Measurements from ENCODE around the gene C19orf25.

Gene C19orf25

DNA sequence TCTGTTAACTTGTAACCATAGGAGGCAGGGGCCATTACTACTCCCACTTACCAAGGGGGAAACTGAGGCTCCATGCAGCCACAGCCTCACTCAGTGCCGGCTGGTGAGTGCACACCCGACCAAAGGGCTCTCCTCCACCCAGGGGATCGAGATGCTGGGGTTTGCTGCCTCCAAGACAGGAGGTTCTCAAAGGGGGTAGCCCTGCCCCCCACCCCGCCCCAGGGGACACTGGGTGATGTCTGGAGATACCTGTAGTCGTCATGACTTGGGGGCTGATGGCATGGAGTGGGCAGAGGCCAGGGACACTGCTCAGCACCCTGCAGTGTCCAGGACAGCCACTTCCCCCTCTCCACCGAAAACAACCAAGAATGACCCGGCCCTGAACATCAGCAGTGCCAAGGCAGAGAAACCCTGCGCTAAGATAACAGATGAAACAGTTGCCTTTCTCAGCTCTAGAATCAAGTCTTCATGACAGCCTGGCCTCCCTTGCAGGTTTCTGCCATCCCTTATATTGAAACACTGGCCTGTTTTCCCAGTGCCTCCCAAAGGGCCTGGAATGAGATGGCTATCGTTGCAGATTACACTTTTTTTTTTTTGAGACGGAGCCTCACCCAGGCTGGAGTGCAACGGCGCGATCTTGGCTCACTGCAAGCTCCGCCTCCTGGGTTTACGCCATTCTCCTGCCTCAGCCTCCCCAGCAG lies 15.2 kb upstream of the C19orf25 start:
- FAIRE-seq (no peak), DNase-seq (ENCODE audit: insufficient read length, low spot score) (no peak)
- TF ChIP-seq, protein P1, sequence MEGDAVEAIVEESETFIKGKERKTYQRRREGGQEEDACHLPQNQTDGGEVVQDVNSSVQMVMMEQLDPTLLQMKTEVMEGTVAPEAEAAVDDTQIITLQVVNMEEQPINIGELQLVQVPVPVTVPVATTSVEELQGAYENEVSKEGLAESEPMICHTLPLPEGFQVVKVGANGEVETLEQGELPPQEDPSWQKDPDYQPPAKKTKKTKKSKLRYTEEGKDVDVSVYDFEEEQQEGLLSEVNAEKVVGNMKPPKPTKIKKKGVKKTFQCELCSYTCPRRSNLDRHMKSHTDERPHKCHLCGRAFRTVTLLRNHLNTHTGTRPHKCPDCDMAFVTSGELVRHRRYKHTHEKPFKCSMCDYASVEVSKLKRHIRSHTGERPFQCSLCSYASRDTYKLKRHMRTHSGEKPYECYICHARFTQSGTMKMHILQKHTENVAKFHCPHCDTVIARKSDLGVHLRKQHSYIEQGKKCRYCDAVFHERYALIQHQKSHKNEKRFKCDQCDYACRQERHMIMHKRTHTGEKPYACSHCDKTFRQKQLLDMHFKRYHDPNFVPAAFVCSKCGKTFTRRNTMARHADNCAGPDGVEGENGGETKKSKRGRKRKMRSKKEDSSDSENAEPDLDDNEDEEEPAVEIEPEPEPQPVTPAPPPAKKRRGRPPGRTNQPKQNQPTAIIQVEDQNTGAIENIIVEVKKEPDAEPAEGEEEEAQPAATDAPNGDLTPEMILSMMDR (IDR thresholded peaks at IDR 0.05; ENCODE audit: insufficient read depth, missing control alignments): no peak

DNA sequence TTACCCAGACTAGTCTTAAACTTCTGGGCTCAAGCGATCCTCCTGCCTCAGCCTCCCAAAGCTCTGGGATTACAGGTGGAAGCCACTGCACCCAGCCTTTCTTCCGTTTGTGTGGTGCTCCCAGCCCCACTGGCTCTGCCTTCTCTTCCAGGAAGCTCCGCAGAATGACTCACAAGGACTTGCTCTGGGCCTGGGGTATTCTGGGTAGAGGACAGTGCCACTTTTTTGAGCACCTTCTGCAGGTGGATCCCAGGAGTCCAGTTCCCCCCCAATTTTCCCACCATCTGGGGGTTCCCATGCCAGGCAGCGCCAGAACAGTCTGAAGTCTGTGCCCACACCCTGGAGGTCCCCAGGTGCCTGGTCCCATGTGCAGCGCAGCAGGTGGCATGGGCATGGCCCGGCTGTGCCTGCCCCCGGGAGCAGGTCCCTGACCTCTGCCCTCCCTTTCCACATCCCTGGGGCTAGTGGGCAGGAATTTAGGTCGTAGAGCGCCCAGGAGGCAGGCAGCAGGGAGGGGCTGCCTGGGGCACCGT lies 13.5 kb upstream of the C19orf25 start:
- TF ChIP-seq, protein P1 (IDR thresholded peaks at IDR 0.05; ENCODE audit: insufficient read depth, missing control alignments): no peak
- FAIRE-seq (no peak), DNase-seq (ENCODE audit: insufficient read length, low spot score) (no peak)

DNA sequence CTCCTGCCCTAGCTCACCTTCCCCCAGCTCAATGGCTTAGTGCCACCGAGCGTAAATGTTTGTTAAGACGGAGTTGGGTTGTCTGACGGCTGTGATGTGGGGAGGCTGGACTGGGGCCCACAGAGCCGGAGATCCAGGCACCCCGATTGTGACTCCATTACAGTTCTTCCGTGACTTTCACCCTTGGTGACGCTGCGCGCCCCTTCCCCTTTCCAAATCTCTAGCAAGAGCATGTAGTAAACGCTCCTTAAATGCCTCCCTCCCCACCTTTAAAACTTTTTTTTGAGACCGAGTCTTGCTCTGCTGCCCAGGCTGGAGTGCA lies 12.8 kb upstream of the C19orf25 start:
- TF ChIP-seq, protein P1 (IDR thresholded peaks at IDR 0.05; ENCODE audit: insufficient read depth, missing control alignments): no peak
- DNase-seq (ENCODE audit: insufficient read length, low spot score) (no peak), FAIRE-seq (no peak)

DNA sequence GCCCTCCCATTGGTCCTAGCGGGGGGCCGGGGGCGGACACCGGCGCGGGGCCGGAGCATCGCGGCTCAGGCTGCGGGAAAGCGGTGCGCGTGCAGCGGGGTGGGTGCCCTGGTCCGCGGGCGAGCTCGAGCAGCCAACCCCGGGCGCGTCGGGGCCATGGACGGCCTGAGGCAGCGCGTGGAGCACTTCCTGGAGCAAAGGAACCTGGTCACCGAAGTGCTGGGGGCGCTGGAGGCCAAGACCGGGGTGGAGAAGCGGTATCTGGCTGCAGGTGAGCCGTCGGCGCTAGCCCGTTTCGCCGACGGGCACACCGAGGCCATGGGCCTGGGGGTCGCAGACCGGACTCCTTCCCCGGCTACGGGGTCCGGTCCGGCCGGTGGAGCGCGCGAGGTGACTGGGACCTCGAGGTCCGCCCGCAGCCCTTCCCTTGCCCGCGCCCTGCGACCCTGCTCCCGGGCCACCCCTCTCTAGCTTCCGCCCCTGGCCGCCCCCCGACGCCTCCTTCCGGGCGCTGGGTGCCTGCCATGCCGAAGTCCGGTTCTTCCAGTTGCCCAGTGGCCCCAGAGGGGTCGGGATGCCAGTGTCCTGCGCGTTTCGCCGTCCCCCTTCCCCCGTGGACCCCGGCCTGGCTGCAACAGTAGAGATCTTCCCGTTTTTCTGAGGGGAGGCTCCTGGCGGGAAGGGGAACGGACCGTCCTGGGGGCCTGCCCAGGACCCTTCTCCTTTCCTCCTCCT lies 12.3 kb upstream of the C19orf25 start, which contains the start of gene REEP6:
Gene REEP6 (plus strand): TSS at position 68 of the 735 bp plus-strand sequence. CDS start 89 bp downstream, at position 157.
- FAIRE-seq: no peak
- TF ChIP-seq, protein P1 (IDR thresholded peaks at IDR 0.05; ENCODE audit: insufficient read depth, missing control alignments): no peak
- no peak for DNase-seq (ENCODE audit: insufficient read length, low spot score)

DNA sequence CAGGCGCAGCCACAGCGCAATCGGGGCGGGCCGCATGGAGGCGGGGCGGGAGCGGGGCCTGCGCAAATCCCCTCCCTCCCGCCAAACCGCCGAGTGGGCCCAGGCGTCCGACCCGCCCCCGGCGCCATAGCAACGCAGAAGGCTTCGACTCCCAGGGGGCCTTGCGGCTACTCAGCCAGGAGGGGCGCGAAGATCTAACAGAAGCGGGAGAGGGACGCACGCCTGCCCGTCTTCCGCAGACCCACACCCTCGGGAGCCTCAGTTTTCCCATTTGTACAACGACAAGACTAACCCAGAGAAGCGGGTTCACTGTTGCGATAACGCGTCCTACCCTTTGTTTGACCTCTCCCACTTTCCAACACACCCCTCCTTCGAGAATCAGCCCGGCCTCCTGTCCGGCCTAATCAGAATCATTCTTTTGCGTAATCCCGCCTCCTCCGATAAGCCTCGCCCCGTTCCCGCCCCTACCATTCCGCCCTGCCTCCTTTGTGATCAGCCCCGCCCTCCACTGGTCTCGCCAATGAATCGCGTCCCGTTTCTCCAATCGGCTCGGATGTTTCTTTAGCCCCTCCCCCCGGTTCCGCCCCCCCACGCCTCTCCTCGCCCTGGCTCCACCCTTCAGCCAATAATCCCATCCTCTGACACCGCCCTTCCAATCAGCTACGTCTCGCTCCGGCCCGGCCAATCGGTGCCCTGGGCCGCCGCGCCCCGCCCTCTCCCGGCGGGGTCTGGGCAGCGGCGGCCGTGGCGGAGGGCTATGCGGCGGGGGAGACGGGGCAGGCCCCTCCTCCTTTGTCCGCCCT lies 11.5 kb upstream of the C19orf25 start, which contains the start of gene PCSK4:
Gene PCSK4 (minus strand): TSS at position 40 of the 803 bp plus-strand sequence. CDS start 4 bp downstream, at position 36.
- TF ChIP-seq, protein P1 (IDR thresholded peaks at IDR 0.05; ENCODE audit: insufficient read depth, missing control alignments): no peak
- FAIRE-seq: no peak
- DNase-seq (ENCODE audit: insufficient read length, low spot score): peak; percentile 88

DNA sequence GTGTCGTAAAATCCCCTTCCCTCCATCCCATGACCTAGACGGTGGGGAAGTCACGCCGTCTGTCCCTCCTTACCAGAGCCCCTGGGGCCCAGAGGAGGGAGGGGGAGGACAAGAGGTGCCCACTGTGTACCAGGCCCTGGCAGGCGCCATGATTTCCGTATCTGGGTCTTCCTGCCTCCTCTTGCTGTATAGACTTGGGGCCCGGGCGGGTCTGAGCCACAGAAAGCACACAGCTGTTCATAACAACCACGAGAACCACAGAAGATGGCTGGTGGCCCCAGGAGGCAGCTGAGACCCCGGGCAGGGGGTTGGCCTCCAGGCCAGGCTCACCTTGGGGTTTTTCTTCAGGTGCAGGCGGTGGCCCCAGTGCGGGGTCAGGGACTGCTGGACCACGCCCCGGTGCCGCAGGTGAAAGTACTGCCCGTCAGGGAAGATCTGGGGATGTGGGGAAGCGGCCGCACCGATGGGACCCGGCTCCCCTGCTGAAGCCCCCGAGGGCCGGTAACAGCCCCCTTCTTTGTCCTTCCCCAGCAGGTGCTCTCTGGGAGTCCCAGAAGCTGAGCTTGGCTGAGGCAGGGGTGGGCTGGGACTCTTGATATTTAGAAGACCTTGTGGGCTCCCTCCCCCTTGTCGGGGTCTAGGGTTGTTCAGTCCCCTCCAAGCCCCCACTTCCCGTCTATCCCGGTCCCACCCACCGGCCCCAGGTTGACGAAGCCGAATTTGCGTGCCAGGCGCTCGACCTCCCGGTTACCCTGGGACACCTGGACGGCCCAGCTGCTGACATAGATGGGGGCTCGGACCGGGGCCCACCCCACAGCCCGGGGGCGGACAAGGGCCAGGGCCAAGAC lies 10.7 kb upstream of the C19orf25 start:
- DNase-seq (ENCODE audit: insufficient read length, low spot score) (no peak), FAIRE-seq (no peak)
- TF ChIP-seq, protein P1 (IDR thresholded peaks at IDR 0.05; ENCODE audit: insufficient read depth, missing control alignments): no peak
